ENCODE measurements around the gene VPS26C.

DNA sequence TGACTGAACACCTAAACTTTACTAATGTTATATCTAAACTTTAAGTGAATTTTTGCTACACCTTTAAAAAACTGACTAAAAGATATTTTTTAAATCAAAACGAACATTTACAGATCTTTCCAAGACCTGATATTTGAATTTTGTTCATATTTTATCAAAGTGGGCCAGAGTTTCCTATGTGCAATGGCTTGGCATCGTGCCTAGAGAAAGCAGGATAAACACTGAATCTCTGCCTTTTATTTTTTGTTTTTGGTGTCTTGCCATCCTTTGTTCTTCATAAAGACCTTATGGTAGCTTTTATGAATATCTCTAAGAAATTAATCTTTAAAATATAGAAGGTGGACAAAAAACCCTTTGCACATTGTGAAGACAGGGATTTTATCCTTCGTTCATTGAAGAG is 25.8 kb upstream of the VPS26C start:
- TF ChIP-seq, protein P1, sequence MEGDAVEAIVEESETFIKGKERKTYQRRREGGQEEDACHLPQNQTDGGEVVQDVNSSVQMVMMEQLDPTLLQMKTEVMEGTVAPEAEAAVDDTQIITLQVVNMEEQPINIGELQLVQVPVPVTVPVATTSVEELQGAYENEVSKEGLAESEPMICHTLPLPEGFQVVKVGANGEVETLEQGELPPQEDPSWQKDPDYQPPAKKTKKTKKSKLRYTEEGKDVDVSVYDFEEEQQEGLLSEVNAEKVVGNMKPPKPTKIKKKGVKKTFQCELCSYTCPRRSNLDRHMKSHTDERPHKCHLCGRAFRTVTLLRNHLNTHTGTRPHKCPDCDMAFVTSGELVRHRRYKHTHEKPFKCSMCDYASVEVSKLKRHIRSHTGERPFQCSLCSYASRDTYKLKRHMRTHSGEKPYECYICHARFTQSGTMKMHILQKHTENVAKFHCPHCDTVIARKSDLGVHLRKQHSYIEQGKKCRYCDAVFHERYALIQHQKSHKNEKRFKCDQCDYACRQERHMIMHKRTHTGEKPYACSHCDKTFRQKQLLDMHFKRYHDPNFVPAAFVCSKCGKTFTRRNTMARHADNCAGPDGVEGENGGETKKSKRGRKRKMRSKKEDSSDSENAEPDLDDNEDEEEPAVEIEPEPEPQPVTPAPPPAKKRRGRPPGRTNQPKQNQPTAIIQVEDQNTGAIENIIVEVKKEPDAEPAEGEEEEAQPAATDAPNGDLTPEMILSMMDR (IDR thresholded peaks at IDR 0.05; ENCODE audit: insufficient read depth, low read length, poor library complexity, severe bottlenecking), result no peak
- no peak for TF ChIP-seq EZH2phosphoT487 (conservative IDR thresholded peaks at IDR 0.05; ENCODE audit: low read length)
